NCI-H524 (cell line): ENCODE results near the gene RBM25.

ENCODE experiments used
- DNase-seq, 2 experiments: peaks; one replicate each; lab custom pipeline; 2025; lab: John Stamatoyannopoulos, UW

RBM25 gene

GRCh38 chr14:73102806-73103497, 44.6 kb downstream of the RBM25 start:
- DNase-seq: no peak

- no peak for DNase-seq
These were observed 46.7 kb downstream of the RBM25 start for GRCh38 chr14:73105050-73105449.

- no peak for DNase-seq
These were observed 47.4 kb downstream of the RBM25 start for GRCh38 chr14:73105727-73106126.

GRCh38 chr14:73116079-73116665, 57.8 kb downstream of the RBM25 start:
- no peak for DNase-seq

- DNase-seq: no peak
These were observed 66.0 kb downstream of the RBM25 start for GRCh38 chr14:73124180-73124894.

- DNase-seq: peak in 1 of 2 experiments; percentile 28
These were observed 66.8 kb downstream of the RBM25 start for GRCh38 chr14:73125169-73125588.

- no peak for DNase-seq
These were observed 67.4 kb downstream of the RBM25 start for GRCh38 chr14:73125746-73126145.

GRCh38 chr14:73133795-73134194, 75.5 kb downstream of the RBM25 start:
- DNase-seq: no peak

- no peak for DNase-seq
These were observed 77.7 kb downstream of the RBM25 start for GRCh38 chr14:73136085-73136386.

GRCh38 chr14:73136387-73137225, 78.3 kb downstream of the RBM25 start, which contains the start of gene PSEN1:
PSEN1 (plus strand) TSS chr14:73136507; CDS start chr14:73148020, 11,513 bp downstream.
- peak; percentile 96 for DNase-seq

- peak in 1 of 2 experiments; percentile 57 for DNase-seq
These were observed 82.5 kb downstream of the RBM25 start for GRCh38 chr14:73140811-73141323.

- no peak for DNase-seq
These were observed 83.9 kb downstream of the RBM25 start for GRCh38 chr14:73142216-73142615.

- no peak for DNase-seq
These were observed 84.7 kb downstream of the RBM25 start for GRCh38 chr14:73143003-73143402.

GRCh38 chr14:73143617-73144016, 85.3 kb downstream of the RBM25 start:
- DNase-seq: no peak

- DNase-seq: no peak
These were observed 87.0 kb downstream of the RBM25 start for GRCh38 chr14:73145371-73145770.

- no peak for DNase-seq
These were observed 87.8 kb downstream of the RBM25 start for GRCh38 chr14:73146111-73146510.

GRCh38 chr14:73149753-73150152, 91.4 kb downstream of the RBM25 start:
- no peak for DNase-seq

GRCh38 chr14:73153272-73153671, 94.9 kb downstream of the RBM25 start:
- DNase-seq: no peak

GRCh38 chr14:73162251-73162650, 103.9 kb downstream of the RBM25 start:
- DNase-seq: no peak

GRCh38 chr14:73166399-73166798, 108.1 kb downstream of the RBM25 start:
- DNase-seq: no peak

GRCh38 chr14:73167727-73168126, 109.4 kb downstream of the RBM25 start:
- no peak for DNase-seq

GRCh38 chr14:73168274-73168673, 109.9 kb downstream of the RBM25 start:
- DNase-seq: no peak
